Endometrial microvascular endothelial cells (primary cell): ENCODE measurements around the gene PNMA3. TPM values are rescaled to one million over a fixed set of nuclear protein-coding genes. Genes with fewer than 3 reads are reported as not detected.
"Not testable (repeated sequence)": the region's sequence is repeated elsewhere in the genome, so short reads cannot be mapped to it uniquely, and the experiment has no call there.

Experiments
- in situ Hi-C: cut with HindIII; loops from 2 replicates; pipeline ENCODE4 v1.10.0; 2017; ENCODE audit warnings: low sequenced_read_pairs, low pct_unique_long_range_greater_than_20kb; ENCODE audit errors: inconsistent ontology term
- total RNA-seq: library from RNA; depleted of rRNA; stranded (reverse); fragments of >200 nt; gene quantifications from one replicate; pipeline ENCODE4 v1.2.3, GENCODE V29; 2015; ENCODE audit errors: inconsistent ontology term

Gene PNMA3, protein sequence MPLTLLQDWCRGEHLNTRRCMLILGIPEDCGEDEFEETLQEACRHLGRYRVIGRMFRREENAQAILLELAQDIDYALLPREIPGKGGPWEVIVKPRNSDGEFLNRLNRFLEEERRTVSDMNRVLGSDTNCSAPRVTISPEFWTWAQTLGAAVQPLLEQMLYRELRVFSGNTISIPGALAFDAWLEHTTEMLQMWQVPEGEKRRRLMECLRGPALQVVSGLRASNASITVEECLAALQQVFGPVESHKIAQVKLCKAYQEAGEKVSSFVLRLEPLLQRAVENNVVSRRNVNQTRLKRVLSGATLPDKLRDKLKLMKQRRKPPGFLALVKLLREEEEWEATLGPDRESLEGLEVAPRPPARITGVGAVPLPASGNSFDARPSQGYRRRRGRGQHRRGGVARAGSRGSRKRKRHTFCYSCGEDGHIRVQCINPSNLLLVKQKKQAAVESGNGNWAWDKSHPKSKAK
- total RNA-seq: not detected

DNA sequence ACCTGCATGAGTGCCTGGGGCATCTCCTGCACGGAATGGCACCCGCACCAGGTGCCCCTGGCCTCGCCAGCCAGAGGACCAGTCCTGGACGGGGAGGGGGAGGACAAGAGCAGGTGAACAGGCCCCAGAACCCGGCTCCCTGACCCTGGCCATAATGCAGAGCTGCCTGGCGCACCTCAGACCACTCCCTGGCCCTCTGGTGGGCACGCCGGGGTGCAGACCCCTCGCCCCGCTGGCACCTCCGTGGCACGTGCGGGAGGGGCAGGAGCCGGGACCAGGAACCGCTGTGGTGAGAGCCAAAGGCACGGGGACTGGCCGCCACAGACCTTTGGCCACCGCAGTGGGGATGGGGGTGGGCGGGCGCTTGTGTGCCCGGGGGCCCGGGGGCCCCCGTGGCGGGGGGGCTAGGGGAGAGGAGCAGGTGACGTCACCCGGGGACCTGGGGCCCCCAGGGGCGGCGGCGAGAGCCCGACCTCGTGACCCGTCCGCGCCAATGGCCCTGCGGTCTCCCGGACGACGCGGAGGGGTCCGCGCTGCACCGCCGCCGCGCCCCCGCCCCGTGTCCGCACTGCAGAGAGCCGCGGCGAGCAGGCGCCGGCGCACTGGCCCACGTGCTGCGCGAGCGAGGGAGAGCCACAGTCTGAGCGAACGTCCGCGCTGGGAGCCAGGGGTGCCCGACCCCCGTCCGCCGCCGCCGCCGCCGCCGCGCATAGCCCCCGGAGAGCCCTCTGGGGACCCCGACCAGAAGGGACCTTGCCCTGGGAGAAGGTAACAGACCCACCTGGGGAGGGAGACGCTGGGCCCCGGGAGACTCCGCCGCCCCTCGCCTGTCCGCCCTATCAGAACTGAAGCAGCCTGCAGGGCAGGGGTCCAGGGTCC is at the start of gene PNMA3:
Gene PNMA3, plus strand, starts transcription at position 600 of the 879 bp plus-strand sequence. CDS start 586 bp downstream, outside the sequence.
- in situ Hi-C loops: no loop called here

DNA sequence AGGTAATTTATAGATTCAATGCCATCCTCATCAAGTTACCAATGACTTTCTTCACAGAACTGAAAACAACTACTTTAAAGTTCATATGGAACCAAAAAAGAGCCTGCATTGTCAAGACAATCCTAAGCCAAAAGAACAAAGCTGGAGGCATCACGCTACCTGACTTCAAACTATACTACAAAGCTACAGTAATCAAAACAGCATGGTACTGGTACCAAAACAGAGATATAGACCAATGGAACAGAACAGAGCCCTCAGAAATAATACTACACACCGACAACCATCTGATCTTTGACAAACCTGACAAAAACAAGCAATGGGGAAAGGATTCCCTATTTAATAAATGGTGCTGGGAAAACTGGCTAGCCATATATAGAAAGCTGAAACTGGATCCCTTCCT is 39.1 kb upstream of the PNMA3 start:
- in situ Hi-C loops: not testable (repeated sequence)

DNA sequence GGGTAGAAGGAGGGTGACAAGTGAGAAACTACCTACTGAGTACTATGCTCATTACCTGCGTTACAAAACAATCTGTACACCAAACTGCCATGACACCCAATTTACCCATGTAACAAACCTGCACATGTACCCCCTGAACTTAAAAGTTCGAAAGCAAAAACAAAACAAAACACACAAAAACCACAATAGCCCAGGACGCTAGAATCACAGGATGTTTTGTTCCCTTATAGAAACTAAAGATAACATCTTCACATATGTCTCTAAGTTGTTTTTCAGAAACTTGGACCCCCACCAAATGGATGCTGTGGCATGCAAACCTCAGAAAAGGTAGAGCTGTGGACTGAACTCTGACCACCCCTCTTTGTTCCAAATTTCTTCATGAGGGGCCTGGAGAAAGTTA is 37.1 kb upstream of the PNMA3 start:
- in situ Hi-C loops: no loop called here

DNA sequence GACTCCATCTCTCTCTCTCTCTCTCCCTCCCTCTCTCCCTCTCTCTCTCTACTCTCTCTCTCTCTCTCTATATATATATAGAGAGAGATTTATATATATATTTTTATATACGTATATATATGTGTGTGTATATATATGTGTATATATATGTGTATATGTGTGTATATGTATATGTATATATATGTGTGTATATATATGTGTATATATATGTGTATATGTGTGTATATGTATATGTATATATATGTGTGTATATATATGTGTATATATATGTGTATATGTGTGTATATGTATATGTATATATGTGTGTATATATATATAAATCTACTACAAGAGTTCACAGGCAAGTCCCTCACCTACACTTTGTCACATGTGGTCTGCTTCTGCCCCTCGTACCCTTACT is 29.8 kb upstream of the PNMA3 start:
- in situ Hi-C loops: not testable (repeated sequence)

DNA sequence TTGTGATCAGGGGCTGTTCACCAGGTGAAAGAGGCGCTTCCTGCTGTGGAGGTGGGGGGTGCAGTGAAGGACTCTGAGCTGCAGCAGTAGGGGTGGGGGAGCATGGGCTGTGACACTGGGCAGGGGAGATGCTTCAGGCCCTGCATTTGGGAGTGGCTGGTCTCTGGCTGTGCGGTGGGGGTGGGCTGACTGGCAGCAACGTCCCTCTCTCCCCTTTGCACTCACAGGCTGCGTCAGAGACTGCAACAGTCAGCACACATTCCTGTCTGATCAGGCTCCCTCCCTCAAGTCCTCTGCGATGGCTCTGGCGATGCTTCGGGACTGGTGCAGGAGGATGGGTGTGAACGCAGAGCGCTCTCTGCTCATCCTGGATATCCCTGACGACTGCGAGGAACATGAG is 27.8 kb upstream of the PNMA3 start:
- in situ Hi-C loops: not testable (repeated sequence)

DNA sequence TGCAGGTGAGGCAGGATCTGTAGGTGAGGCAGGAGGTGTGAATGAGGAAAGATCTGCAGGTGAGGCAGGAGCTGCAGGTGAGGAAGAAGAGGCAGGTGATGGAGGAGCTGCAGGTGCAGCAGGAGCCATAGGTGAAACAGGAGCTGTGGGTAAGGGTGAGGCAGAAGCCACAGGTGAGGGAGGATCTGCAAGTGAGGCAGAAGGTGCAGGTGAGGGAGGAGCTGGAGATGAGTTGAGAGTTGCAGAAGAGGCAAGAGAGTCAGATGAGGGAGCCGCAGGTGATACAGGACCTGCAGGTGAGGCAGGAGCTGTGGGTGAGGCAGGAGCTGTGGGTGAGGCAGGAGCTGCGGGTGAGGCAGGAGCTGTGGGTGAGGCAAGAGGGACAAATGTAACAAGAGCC is 27.1 kb upstream of the PNMA3 start:
- in situ Hi-C loops: no loop called here

DNA sequence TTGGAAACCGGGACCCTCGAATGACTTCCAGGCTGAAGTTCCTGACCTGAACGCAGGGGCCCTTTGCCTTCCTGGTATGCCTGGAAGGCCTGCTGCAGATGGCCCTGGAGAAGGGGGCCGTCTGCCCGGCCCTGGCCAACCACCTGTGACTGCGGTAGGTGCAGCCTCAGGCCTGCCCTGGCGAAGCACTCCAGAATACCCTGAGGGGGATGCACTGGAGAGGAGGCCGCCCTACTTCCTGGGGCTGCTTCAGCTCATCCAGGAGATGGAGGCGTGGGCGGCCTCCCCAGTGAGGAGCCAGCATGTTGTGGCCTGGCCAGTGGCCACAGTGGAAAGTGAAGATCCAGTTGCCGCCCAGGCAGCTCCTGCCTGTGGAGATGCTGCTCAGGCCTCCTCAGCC is 26.4 kb upstream of the PNMA3 start:
- in situ Hi-C loops: no loop called here

DNA sequence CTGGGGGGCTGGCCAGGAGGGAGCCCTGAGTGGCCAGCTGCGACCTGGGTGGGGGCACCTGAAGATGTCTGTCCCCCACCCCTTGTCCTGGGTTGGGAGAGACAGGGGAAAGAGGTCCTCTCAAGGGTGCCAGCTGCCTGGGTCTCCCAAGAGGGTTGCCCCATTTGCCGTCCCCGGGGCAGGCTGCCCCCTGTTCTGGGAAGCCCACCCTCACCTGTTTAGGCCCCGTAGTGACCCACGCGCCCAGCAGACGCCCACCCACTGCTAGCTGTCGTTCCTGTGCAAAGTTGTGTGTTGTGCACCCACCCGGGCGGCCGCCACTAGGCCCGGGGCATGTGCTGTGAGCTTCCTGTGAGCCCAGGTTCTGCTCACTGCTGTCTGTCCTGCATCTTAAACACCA is 25.5 kb upstream of the PNMA3 start:
- in situ Hi-C loops: no loop called here

DNA sequence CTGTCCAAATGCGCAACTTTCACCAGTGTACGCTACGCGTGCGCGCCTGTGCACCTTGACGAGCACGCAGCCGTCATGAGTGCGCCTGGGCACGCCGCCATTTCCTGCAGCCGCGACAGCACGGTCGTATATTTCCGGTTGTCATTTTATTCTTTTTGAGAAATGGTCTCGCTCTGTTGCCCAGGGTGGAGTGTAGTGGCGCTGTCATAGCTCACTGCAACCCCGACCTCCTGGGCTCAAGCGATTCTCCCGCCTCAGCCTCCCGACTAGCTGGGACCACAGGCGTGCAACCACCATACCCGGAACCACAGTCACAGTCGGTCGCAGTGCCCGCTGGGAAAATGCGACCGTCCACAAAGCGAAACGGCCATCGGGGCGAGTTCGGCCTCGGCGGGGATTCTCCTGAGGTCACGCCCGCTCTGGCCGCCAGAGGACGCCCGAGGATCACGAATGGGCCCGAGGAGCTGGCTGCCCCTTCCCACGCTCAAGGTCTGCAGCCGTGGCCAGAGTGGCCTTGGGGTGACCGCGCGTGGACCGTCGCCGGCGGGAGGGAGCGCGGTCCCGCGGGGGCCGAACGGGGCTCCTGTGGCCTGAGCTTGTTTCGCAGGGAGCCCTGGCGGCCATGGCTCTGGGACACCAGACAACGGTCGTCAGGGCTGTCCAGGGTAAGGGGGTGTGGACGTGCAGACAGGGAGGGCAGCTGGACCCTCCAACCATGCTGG is 23.7 kb upstream of the PNMA3 start:
- in situ Hi-C loops: no loop called here

DNA sequence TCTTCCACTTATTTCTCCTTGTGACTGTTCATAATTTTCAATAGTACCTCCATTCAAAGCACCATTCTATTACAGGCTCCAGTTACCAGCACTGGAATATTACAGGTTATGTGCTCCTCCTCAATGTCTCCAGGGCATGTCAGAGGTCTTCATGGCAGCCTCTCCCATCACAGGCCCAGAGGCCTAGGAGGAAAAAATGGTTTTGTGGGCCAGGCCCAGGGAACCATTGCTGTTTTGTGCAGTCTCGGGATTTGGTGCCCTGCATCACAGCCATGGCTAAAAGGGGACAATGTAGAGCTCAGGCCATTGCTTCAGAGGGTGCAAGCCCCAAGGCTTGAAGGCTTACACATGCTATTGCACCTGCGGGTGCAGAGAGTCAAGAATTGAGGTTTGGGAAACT is 7.2 kb upstream of the PNMA3 start:
- in situ Hi-C loops: no loop called here

DNA sequence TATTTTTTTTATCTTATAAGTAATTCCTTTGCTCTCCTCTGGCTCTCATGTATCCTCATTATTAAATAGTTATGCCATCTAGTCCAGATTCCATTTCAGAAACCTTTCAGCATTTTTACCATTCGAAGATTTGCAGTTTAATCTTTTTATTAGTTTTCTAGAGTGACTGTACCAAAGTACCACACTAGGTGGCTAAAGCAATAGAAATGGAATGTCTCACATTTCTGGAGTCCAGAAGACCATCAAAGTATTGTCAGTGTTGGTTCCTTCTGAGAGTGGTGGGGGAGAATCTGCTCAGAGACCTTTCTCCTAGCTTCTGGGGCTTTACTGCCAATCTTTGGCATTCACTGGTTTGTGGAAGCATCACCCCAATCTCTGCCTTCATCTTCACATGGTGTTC is 3.7 kb upstream of the PNMA3 start:
- in situ Hi-C loops: no loop called here

DNA sequence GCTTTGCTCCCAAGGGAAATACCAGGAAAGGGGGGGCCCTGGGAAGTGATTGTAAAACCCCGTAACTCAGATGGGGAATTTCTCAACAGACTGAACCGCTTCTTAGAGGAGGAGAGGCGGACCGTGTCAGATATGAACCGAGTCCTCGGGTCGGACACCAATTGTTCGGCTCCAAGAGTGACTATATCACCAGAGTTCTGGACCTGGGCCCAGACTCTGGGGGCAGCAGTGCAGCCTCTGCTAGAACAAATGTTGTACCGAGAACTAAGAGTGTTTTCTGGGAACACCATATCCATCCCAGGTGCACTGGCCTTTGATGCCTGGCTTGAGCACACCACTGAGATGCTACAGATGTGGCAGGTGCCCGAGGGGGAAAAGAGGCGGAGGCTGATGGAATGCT is 1.0 kb downstream of the PNMA3 start:
- in situ Hi-C loops: no loop called here

DNA sequence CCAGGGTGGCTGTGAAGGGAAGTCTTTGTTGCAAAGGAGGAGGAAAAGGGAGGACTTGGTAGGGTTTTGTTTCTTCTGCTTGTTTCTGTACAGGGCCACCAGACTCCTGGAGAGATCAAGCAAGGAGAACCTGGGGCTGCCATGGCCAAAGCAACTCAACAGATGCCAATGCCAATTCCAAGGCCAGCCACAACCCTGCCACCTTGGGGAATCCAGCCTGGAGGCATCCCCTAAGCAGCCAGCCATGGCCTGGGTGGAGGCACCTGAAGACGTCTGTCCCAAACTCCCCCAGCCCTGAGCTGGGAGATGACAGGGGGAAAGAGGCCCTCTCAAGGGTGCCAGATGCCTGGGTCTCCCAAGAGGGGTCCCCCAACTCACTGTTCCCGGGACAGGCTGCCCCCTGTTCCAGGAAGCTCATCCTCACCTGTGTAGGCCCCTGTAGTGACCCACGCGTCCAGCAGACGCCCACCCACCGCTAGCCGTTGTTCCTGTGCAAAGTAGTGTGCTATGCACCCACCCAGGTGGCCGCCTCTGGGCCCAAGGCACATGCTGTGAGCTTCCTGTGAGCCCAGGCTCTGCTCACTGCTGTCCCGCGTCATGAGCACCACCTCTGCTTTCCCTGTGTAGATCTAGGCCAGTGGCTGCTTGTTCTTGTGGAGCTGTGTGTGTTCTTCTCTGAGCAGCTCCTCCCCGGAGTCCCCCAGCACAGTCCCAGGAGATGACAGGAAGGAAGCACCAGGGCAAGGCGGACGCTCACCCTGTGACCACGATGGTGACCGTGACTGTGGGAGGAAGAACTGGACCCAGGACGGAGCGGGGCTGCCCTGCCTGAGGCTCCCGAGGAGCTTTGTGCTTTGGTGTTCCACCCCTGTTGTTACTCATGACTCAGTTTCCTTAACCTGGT is 3.2 kb downstream of the PNMA3 start:
- in situ Hi-C loops: no loop called here

DNA sequence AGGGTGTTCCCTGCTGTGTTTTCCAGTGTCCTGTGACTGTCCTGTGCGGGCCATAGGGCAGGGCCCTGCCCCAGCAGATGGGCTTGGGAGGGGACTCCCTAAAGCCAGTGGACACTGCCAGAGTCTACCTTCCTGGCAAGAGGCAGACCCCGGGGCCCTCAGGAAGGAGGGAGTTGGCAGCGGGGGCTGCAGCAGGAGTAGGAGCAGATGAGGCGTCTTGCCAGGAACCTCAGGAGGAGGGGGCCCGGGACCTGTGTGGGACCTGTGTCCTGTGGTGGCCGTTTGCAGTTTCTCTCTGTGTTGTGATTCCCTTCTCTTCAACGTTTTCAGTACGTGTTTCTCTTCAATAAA is 3.8 kb downstream of the PNMA3 start:
- in situ Hi-C loops: no loop called here

DNA sequence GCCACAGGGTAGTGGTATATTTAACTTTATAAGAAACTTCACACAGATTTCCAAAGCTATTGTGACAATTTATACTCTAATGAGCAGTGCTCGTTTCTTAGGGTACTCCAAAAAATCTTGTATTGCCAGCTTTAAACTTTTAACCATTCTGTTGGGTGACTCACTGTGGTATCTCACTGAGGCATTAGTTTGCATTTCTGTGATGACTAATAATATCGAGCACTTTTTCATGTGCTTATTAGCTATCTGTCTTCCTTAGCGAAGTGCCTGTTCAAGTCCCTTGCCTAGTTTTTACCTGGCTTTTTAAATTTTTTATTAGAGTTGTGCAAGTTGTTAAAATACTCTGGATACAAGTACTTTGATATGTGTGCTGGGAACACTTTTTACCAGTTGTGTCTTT is 5.5 kb downstream of the PNMA3 start:
- in situ Hi-C loops: no loop called here

DNA sequence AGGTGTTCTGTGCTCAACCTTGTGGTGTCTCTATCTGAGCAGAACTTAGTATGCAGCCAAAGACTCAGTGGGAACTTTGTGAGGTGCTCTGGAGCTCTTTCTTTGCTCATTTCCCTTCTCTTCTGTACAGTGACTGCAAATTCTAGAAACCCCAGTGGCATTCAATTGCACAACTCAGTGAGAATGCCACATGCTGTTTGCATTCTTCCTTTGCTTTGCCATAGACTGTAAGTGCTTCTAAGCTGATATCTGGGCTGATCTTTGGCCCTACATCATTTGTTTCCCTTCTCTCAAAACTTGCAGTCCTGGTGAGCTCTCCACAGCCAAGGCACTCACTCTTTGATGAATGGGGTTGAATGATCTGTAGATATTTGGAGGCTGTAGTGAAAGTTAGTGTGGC is 7.0 kb downstream of the PNMA3 start:
- in situ Hi-C loops: no loop called here

DNA sequence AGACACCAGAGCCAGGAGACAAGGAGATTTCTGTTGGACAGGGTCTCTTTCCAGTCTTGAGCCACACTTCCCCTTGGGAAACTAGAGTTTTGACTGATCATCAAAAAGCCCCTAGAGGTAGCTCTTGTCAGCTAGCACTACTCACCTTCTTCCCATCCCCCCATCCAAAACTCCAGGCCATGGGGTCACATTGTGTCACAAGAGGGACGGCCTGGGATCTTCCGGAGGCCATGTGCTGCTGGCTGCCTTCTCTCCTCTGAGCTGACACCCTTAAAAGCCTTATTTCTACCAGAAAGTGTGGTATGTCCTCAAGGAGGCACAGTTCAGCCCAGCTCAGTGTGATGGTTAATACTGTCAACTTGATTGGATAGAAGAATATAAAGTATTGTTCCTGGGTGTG is 7.8 kb downstream of the PNMA3 start:
- in situ Hi-C loops: no loop called here

DNA sequence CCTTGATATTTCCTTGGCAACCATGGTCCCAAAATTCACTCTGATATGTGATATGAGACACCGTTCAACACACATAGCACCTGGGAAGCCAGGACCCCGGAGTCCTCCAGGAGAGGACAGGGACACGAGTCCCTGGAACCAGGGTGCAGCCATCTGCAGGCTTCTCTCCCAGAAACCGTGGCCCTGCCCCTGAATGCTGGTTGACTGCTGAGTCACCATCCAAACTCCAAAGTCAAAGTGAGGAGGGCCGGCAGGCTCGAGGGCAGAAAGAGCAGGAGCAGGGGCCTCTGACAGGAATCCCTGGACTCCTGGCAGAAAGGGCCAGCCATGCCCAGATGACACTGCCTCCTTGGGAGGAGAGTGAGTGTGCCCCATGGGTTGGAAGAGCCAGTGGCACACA is 9.1 kb downstream of the PNMA3 start:
- in situ Hi-C loops: no loop called here

DNA sequence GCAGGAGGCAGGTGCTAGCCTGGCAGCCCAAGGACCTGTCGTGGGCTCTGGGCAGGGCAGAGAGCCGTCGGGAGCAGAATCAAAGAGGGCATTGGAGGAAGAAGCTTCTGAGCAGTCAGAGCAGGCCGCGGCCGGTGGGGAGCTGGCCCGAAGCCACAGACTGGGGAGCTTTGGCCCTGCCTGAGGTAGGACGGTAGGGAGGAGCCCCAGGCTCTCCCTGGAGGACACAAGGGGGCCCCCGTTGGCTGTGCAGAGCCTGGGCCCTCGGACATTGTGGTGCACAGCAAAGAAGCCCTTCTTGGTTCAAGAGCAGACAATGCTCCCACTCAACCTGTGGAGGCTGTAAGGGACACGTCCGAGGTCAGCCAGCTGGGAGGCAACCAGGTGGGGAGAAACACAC is 10.1 kb downstream of the PNMA3 start:
- in situ Hi-C loops: not testable (repeated sequence)
